Endothelial cell of hepatic sinusoid (primary cell): ENCODE measurements around the gene RXFP2.

ENCODE experiments used
- in situ Hi-C: cut with HindIII; loops from 2 replicates; pipeline ENCODE4 v1.10.0; 2017; ENCODE audit warnings: low sequenced_read_pairs

Gene RXFP2

DNA sequence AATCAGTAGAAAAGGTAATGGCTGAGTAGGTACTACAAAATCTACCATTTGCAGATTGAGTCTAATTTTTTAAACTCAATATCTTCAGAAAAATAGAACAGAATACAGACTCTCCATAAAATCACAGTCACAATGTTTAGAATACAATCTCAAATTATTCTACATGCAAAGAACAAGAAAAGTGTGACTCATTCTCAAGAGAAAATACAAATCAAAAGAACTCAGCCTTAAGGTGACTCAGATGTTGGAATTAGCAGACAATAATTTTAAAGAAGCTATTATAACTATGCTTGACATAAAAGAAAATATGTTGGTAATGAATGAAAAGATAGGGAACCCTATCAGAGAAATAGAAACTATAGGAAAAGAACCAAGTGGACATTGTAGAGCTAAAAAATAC, 78.9 kb downstream of the RXFP2 start:
- in situ Hi-C loops = no loop called here

DNA sequence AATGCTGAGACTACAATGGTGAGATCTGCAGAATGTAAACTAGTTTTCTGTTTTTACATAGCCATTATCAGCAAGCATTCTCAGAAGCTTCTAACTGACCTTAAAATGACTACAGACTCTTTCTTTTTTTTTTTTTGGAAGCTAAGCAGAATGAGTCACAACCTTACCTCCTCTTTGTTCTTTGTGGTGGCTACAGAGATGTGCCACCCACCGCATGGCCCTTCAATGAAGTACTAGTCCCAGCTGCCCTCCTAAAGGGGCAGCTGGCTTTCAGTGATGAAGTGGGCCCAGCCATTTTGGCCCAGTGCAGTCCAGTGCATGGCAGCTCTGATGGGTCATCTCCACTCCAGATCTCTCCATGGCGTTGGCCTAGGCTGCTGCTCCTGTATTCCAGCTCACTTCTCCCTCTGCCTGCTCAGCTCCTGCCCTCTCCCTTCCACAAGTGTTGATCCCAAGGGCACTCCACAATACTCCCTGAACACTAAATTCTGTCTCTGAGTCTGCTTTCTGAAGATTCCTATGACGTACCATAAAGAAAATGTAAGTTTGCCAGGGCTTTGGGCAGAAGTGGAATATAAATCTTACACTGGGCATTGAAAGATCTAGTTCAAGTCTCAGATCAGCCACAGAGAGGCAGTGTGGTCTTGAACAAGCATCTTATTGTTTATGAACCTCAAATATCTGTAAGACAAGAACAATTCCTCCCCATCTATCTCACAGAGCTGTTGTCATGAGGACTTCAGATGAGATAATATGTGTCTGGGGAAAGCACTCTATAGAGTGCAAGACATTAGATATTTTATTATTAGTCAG, 85.6 kb downstream of the RXFP2 start:
- in situ Hi-C loops = no loop called here

DNA sequence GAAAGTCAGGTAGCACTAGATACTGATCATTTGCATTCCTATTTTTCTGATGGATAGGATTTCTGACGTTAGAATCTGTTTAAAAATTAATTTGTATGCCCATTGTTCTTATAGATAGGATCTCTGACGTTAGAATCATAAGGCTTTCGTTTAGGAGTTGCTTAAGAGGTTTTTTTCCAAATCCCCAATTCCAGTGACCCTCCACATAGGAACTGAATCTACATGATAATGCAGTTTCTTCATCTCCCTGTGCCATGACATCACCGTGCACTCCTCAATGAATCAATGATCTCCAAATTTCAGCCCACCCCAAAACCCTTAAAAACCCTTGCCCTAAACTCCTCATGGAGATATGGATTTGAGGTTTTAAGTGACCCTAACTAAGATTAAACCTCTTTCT, 87.2 kb downstream of the RXFP2 start:
- in situ Hi-C loops = no loop called here

DNA sequence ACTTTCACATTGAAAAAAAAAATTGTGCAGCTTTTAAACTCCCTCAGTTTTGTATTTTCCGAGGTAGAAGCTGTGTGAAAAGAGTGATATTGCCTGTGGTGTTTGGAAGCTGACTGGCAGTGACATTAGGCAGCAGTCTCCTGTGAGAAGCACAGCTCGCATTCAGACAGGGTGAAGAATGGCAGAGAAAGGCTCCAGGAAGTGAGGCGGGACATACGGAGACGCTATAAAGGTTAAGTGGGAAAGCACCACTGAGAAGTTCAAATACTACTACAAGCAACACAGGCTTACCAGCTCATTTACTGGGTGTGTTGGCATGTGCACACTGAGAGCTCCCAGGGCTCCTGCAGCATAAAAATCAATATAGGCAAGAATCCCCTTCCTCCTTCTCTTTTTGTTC, 88.4 kb downstream of the RXFP2 start:
- in situ Hi-C loops = no loop called here

DNA sequence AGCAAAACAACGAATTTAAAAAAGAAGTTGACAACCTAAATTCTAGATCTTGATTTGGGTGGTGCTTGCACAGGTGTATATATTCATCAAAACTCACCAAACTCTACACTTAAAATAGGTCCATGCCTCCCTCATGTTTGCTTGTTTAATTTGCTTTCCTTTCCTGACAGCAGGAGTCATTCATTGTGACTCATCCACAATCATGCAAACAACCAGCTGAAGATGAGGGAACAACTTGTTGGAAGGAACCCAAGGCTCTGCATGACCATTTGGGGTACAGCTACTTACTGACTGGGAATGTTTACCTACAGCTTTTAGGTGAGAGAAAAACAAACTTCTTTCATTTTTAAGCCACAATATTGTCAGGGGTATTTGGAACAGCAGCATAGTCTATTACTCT, 96.6 kb downstream of the RXFP2 start:
- in situ Hi-C loops = loop anchor here (5.0 kb wide), 1 partner anchor 34 kb away; no protein-coding TSS in a partner anchor

DNA sequence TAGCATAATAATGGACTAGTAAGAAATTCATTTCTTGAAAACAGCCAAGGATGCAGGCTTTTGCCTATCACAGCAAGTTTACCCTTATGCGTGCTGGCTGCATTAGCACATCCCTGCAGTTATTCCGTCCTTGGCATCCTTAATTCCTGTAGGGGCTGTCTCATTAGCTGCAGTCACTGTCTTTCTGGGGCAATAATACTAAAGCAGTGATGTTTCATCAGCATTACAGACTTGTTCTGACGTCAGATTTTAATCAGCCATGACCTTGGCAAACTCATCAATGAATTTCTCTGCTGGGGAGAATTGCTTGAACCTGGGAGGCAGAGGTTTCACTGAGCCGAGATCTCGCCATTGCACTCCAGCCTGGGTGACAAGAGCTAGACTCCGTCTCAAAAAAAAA, 103.7 kb downstream of the RXFP2 start:
- in situ Hi-C loops = no loop called here

DNA sequence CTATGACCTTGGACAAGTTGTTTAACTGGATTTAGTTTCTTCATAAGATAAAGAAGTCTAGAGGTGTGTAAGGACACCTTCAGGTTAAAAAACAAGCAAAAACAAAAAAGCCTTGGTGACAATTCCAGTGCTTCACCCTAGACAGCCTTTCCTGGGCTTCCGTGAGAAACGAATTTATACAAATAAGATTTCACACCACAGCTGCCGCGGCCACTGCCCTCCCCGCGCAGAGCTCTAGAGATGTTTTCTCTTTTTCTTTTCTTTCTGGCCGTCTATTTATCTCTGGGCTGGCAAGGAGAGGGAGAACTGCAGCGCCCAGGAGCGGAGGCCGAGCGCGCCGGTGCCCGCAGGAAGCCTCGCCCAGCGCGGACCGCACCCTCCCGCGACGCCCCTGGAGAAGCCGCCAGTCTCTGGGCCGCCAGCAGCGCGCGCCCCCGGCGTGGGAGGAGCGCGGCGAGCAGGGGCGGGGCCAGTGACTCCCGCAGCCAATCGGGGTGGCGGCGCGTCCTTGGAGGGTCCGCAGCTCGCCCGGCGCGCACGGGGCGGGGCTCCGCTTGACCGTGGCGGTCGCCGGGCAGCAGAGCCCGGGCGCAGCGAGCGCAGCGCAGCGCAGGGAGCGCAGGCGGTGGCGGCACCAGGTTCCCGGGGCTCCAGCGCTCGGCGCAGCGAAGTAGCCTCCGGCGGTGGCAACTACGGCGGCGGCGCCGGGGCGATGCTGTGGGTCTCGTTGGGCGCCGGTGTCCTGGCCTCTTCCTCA, 107.0 kb downstream of the RXFP2 start:
- in situ Hi-C loops = no loop called here

DNA sequence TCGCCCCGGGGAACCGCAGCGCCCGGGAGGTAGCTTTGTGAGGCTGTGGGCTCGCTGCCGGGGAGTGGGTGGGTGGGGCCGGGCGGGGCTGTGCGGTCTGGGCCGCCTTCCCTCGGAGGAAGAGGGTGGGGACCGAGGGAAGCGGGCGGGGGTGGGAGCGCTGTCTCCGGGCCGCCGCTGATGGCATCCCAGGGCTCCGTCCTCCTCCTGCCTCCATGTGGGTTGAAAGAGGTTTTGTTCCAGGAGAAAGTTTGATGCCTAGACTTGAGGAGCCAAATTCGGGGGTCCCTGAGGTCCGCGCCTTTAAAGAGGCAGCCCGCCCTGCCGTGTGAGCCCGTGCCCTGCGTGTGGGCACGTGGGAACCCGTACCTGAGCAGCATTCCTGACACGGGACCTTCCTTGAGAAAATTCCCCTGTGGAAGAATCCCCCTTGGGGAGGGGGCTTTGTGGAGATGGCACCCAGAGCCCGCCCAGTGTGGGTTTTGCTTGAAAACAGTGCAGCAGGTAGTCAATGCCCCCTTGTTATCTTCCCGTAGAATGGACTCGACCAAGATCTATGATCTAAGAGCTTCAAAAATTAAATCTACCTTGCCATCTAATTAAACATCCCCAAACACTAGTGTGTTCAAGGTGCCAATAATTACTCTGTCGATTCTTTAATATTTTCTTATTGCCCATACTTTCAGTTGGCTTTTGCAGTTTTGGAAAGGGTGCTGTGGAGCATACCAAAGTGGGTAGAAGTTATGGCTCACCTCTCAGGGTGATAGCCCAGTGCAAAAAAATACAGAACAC, 107.8 kb downstream of the RXFP2 start:
- in situ Hi-C loops = no loop called here

DNA sequence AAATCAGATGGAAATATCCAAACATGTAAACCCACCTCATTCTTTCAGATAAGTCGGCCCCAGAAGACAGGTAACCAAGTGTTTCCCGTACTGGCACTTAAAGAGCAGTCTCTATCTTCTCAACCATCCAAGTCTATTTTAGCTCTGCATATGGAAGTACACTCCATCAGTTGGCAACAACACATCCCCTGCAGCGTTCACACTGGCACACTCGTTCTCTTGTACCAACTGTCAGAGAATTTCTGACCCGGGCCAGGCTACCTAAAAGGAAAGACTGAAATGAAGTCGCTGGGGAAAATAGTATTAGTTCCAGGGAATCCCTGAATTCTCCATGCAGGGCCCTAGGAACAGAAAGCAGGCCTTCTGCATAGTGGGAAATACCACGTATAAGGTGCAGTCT, 109.3 kb downstream of the RXFP2 start:
- in situ Hi-C loops = no loop called here

DNA sequence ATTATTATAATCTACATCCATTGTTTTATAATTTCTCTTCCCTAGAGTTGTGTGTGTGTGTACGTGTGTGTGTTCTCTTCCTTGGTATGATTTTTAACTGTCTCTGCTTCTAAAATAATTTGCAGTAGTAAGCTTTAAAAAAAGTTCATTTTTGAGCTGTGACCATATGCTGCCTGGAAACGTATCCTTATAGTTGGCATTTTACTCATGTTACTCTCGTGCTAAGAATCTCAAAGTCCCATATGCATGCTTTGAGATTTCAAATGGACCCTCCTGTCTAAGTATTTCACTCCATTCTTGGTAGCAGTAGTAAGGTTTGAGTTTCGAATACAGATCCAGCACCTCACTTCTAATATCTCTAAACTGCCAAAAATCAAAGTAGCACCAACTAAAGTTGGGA, 109.9 kb downstream of the RXFP2 start:
- in situ Hi-C loops = no loop called here

DNA sequence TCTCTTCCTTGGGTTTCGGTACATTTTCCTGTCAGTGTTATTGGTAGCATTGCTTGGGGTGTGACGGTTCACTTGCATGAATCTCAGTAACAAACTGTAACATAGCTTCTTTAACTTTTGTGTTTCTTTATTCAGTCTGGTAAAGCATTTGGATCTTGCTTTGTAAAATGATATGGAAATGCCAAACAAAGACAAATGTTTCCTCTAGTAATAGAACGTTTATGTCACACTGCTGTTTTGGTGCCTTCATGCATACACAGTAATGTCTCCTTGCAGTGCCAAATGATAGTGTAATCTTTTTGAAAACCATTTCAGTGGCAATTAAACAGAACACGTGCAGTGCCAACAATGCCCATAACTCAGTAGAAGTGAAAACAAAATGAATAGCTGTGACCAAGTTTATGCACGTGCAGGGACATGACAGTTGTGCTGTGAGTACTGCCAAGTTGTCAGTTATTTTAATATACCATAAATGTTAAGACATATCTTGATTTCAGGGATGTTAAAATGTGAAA, 110.8 kb downstream of the RXFP2 start:
- in situ Hi-C loops = no loop called here

DNA sequence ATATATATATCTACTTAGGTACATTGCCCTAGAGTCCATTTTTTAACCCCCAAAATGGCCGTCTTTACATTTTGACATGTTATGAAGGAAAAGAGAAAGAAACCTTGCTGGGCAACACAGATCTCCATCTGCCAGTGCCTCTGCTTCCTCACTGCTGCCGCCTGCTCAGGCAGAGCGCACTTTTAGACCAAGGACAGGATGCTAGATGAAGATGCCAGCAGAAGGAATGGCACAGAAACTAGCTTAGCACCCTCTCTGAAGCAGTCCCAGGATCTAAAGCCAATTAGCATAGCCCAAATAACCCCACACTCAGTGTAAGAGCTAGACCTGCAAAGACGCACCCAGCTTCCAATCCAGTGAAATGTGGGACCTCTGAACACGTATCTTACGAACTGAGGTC, 111.9 kb downstream of the RXFP2 start:
- in situ Hi-C loops = no loop called here
